GM18505 (cell line): ENCODE measurements around the gene NKX6-2.

Experiments
- ATAC-seq: cut with Tn5 transposase; IDR thresholded peaks from one replicate; pipeline ENCODE4 v1.9.1; 2021; ENCODE audit not compliant: unreplicated experiment
- POLR2A ChIP-seq: IDR thresholded peaks from 4 replicates; pipeline ENCODE4 v1.6.1; 2011; ENCODE audit warnings: borderline replicate concordance; ENCODE audit not compliant: insufficient read depth, insufficient read length; ENCODE audit errors: extremely low read depth

Gene NKX6-2

DNA sequence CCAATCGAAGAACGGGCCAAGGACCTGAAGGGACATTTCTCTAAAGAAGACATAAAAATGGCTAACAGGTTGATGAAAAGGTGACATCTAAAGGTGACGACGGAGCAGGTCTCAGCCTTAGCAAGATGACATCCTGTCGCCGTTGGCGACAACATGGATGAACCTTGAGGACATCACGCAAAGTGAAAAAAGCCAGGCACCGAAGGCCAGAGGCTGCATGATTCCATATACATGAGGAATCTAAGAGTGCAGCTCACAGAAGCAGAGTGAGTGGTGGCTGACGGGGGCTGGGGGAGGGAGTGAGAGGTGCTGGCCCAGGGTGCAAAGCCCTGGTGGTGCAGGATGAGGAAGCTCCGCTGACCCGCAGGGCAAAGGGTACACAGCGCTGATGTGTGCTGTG, 34.1 kb upstream of the NKX6-2 start:
- ATAC-seq = no peak

DNA sequence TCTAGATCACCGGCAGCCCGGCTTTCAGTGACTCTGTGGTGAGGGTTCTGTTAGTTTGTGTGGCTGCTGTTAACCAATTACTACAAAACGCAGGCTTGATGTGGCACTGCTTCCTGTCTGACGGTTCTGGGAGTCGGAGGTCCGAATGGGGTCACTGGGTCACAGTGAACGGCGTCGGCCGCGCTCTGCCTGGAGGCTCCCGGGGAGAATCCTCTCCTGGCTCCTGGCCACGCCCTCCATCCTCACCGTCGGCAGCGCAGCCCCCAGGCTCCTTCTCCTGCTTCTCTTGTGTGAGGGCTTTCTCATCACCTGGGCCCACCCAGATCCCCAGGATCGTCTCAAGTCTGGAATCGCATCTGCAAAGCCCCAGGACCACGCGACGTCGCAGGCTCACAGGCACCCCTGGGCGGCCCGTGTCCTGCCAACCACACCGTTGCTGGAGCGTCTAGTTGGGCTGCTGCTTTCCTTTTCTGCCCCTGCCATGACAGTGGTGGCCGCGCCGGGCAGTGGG, 31.8 kb upstream of the NKX6-2 start:
- ATAC-seq = no peak
- no peak for TF ChIP-seq POLR2A

More for the DNA sequence above, 34.1 kb upstream of the NKX6-2 start:
- no peak for TF ChIP-seq POLR2A

DNA sequence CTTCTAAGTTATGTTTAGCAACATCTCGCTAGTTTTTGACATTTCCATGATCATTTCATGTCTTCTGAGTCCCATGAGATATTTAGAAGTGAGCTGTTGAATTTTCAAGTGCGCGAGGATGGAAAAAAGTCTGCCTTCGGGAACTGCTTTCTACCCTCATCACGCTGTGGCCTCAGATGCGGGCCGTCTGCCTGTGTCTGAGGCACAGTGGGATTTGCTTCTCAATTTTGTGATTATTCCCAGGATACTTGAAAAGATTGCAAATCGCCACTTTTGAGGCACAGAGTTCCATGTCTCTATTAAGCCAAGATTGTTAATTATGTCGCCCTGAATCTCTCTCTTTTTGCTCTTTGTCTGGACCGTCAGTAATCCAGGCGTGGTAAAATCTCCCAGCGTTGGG, 30.8 kb upstream of the NKX6-2 start:
- TF ChIP-seq POLR2A = no peak

DNA sequence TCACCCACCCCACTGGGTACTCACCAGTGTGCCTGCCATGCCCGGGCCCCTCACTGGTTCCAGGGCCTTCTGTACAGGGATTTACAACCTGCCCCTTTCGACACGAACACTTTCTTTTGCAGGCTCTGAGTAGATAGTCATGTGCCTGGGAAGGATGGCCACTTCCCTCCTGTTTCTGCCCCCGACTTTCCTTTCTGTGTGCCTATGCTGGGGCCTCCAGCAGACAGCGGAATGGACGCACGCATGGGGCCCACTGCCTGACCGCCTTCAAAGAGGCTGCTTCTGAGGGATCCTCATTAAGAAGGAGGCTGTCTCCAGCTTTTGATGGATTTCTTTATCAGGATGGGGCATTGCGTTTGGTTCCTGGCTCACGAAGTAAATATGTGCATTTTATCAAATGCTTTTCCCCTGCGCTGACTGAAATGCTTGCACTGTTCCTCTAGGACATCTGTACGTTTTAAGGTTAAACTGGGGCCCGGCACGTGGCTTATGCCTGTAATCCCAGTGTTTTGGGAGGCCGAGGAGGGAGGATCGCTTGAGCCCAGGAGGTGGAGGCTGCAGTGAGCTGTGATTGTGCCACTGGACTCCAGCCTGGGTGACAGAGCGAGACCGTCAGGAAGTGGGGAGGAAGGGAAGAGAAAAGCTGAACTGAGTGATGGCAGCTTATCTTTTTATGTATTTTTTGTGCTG, 29.4 kb upstream of the NKX6-2 start:
- TF ChIP-seq POLR2A = no peak
- ATAC-seq = no peak

More for the DNA sequence above, 30.8 kb upstream of the NKX6-2 start:
- ATAC-seq = no peak

DNA sequence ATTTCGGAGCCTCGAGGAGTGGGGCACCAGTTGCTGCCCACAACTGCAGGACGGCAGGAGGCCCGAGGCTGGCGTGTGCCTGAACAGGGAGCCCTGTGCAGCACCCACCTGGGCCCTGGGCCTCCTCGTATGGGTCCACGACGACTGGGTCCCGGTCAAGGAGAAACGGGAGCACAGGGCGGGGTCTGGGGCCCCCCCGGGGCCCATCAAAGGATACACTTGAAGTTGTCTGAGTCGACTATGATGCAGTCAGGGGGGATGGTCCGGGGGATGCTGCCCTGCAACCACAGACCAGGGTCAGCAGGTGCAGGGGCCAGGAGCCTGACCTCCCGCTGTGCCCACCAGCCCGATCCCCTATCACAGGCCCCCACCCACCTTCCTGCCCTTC, 28.5 kb upstream of the NKX6-2 start:
- TF ChIP-seq POLR2A = no peak
- no peak for ATAC-seq

DNA sequence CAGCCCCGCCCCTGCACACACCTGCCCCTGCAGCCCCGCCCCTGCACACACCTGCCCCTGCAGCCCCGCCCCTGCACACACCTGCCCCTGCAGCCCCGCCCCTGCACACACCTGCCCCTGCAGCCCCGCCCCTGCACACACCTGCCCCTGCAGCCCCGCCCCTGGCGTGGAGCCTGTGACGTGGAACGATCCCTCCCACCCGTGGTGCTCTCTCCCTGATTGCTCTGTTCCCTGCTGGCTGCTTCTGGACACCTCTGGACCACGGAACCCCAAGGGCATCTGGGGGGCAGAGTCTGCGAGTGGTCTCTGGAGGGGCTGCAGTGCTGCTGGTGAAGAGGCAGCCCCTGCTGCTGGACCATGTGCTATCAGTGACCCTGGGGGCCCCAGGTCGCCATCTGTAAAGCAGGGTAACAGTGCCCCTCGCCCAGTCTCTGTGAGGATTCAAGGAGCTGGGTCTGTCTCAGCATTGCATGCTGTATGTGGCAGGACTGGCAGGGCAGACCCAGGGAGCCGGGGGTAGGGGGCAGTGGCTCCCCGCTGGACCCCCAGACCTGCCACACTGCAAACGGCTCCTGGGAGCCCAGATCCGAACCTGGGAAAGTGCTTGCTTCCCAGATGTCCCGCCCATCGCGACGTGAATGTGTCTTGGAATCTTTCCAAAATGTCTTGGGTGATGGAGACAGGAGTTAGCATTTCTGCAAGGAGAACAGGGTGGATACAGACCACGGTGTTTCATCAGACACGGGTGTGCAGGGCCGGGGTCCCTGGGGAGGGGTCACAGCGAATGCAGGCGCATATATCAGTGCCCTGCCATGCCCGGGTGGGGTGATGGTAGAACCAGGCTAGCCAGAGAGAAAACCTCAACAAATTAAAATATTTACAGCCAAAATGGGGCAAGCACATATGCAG, 27.9 kb upstream of the NKX6-2 start:
- no peak for ATAC-seq
- no peak for TF ChIP-seq POLR2A

DNA sequence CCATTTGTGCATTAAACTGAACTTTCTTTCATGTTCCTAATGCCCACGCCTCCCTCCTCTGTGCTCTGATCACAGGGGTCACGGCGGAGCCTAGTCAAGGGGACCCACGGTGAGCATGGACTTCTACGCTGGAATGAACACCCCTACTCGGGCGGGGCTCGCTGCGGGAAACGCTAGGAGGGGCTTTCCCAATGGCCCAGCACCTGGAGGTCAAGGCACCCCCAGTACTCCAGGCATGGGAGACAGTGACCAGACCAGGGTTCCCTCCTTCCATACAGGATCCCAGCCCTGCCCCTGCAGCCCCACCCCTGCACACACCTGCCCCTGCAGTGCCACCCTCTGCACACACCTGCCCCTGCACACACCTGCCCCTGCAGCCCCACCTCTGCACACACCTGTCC, 27.1 kb upstream of the NKX6-2 start:
- TF ChIP-seq POLR2A = no peak
- no peak for ATAC-seq

DNA sequence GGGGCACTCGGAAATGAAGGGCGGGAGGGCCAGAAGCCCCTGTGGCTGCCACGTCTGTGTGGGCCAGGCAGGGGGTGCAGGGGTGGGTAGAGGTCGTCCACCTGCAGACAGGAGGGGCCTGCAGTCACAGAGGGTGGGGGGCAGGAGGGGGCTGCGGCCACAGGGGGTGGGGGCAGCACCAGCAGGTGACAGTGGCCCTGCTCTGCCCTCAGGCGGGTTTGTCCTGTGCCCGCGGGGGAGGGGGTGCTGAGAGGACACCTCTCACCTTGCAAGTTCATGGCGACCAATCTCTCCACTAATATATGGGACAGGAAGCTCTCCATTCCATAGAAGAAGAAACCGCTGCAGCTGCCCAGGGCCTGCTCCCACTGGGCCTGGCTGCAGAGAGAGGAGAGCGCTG, 26.6 kb upstream of the NKX6-2 start:
- ATAC-seq = no peak

DNA sequence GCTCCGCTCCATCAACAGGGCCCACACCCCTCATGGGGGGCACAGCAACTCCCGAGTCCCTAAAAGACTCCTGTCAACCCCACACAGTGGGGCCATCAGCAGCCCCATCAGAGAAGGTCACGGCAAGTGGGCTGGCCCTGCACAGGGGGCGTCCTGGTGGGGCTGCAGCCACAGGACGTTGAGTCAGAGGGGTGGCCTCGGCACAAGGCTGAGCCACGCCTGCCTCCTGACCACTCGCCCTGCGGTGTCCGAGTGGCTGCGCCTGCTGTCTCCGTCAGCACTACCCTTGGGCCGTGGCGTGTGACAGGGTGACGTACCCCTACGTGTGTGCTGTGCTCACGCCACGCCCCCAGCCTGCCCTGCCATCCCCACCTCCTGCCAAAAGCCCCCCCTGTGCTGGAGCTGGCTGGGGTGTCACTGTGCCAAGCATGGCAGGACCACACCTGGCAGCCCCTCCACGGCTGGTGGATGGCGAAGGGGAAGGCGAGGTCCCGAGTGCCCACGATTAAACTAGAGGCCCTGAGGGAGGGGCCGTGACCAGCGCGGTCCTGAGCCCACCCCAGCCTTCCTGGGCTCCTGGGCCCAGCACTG, 26.0 kb upstream of the NKX6-2 start:
- ATAC-seq = no peak
- no peak for TF ChIP-seq POLR2A

More for the DNA sequence above, 26.6 kb upstream of the NKX6-2 start:
- TF ChIP-seq POLR2A = no peak

DNA sequence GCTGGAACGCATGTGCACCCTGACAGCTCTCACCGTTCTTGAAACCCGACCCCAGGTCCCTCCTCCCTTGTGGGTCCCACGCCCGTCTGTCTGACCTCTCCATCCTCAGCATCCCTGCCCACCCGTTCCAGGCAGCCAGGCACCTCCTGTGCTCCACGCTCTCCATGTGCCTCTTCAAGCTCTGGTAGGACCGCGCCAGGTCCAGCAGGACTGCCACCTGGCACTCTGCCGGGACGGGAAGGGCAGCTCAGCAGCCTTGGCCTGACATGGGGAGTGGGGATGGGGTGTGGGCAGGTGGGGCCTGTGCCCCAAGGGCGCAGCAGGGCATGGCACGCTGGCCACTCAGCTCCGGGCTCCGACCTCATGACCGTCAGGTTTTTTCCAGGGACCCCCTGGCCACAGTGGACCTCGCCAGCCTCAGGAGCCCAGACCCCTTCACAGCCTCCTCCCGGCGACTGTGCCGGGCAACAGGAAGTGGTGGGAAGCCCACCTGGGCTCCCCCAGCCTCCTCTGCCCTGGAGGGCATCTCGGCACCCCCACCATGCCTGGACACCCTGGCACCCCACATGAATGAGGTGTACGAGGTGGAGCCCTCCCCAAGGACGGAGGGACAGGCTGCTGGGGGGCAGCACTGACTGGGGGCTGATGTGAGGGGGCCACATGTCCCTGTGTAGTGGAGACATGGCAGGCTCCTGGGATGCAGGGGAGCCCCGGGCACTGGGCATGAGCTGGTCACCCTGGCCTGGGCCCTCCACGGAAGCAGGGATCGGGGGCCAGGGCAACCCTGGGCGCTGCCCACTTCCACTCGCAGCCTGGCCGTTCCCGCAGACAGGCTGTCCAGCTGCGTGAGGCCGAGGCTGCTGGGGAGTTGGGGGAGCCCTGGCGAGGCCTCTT, 25.1 kb upstream of the NKX6-2 start:
- no peak for TF ChIP-seq POLR2A
- ATAC-seq = no peak

DNA sequence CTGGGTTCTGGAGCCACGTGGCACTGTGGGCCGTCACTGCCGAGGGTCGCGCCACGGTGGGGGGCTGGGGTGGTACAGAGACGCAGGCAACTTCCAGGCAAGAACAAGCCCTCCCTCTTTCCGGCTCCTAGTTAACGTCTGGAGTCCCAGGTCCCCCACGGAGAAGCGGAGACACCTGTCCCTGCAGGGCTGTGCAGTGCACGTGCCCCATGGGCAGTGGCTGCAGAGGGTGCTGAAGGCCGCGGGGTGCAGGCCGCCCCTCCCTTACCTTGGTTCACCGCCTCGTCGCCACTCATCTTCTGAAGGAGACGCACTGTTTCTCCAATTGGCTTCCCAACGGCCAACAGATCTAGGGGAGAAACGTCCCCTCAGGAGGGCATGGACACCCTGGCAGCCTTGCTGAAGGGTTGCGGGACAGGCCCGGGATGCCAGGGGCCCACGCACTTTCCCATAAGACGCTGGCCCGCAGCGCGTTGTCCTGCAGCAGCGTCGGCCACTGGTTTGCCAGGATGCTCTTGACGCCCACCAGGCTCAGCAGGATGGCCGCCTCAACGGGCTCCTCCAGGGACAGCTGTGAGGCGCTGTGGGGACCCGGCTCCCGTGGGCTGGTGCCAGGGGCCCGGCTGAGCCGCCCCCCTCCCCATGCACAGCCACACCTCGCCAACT, 24.3 kb upstream of the NKX6-2 start:
- ATAC-seq = no peak
- no peak for TF ChIP-seq POLR2A
